Prostate gland (tissue), 2 donors: ENCODE results near the gene ABCB8.

Source experiments
- POLR2A ChIP-seq: fragments of 450-650 bp; IDR thresholded peaks from one replicate; pipeline ENCODE4 v1.6.1; 2016; ENCODE audit warnings: antibody characterized with exemption, mild to moderate bottlenecking
- TF ChIP-seq, protein P1 (sequence below), 4 experiments: fragments of 200-600 bp in 2 of 4; fragments of 450-650 bp in 2 of 4; sonication (generic) in 2 of 4; IDR thresholded peaks; 1 replicate in 3 of 4; 2 replicates in 1 of 4; pipeline ENCODE4 v1.5.1; 2016 to 2019; ENCODE audit warnings: antibody characterized with exemption in 4 of 4, mild to moderate bottlenecking in 2 of 4, moderate library complexity in 2 of 4

- TF ChIP-seq, protein P1, sequence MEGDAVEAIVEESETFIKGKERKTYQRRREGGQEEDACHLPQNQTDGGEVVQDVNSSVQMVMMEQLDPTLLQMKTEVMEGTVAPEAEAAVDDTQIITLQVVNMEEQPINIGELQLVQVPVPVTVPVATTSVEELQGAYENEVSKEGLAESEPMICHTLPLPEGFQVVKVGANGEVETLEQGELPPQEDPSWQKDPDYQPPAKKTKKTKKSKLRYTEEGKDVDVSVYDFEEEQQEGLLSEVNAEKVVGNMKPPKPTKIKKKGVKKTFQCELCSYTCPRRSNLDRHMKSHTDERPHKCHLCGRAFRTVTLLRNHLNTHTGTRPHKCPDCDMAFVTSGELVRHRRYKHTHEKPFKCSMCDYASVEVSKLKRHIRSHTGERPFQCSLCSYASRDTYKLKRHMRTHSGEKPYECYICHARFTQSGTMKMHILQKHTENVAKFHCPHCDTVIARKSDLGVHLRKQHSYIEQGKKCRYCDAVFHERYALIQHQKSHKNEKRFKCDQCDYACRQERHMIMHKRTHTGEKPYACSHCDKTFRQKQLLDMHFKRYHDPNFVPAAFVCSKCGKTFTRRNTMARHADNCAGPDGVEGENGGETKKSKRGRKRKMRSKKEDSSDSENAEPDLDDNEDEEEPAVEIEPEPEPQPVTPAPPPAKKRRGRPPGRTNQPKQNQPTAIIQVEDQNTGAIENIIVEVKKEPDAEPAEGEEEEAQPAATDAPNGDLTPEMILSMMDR (IDR thresholded peaks at IDR 0.05) = no peak
- TF ChIP-seq POLR2A = no peak
Measured at GRCh38 chr7:151010307-151011096, 17.7 kb upstream of the ABCB8 start.
